Liver (tissue), 3 donors: ENCODE results near the gene KRTAP10-9.

Experiments used
- CTCF ChIP-seq: fragments of 150-350 bp; IDR thresholded peaks from 2 replicates; pipeline ENCODE4 v1.5.1; 2017; ENCODE audit warnings: improper control_type of control experiment, low read depth, low read length; ENCODE audit not compliant: missing input control
- FOXA2 ChIP-seq: IDR thresholded peaks from 2 replicates; pipeline ENCODE4 v1.6.1; 2016; ENCODE audit warnings: antibody characterized with exemption
- GABPA ChIP-seq, 2 donors: IDR thresholded peaks in 1 of 2; conservative IDR thresholded peaks in 1 of 2; 2 replicates each; pipeline ENCODE4 v1.6.1; 2016; ENCODE audit warnings: antibody characterized with exemption in 2 of 2, mild to moderate bottlenecking in 1 of 2, moderate library complexity in 1 of 2
- JUND ChIP-seq, 2 donors: IDR thresholded peaks; 2 replicates each; pipeline ENCODE4 v1.6.1; 2016; ENCODE audit warnings: antibody characterized with exemption in 2 of 2
- MAX ChIP-seq: IDR thresholded peaks from 2 replicates; pipeline ENCODE4 v1.6.1; 2016; ENCODE audit warnings: antibody characterized with exemption
- NR2F2 ChIP-seq: IDR thresholded peaks from 2 replicates; pipeline ENCODE4 v1.6.1; 2016; ENCODE audit warnings: antibody characterized with exemption
- RAD21 ChIP-seq, 2 donors: IDR thresholded peaks; 2 replicates each; pipeline ENCODE4 v1.6.1; 2016; ENCODE audit warnings: antibody characterized with exemption in 2 of 2, mild to moderate bottlenecking in 2 of 2
- REST ChIP-seq: IDR thresholded peaks from 2 replicates; pipeline ENCODE4 v1.6.1; 2016; ENCODE audit warnings: antibody characterized with exemption, mild to moderate bottlenecking
- SP1 ChIP-seq: IDR thresholded peaks from 2 replicates; pipeline ENCODE4 v1.6.1; 2018; ENCODE audit warnings: antibody characterized with exemption, mild to moderate bottlenecking
- TAF1 ChIP-seq: conservative IDR thresholded peaks from 2 replicates; pipeline ENCODE4 v1.6.1; 2016; ENCODE audit warnings: antibody characterized with exemption, mild to moderate bottlenecking
- YY1 ChIP-seq: IDR thresholded peaks from 2 replicates; pipeline ENCODE4 v1.6.1; 2016; ENCODE audit warnings: antibody characterized with exemption, mild to moderate bottlenecking
- ZBTB33 ChIP-seq: IDR thresholded peaks from 2 replicates; pipeline ENCODE4 v1.6.1; 2016; ENCODE audit warnings: antibody characterized with exemption
- donor health status: healthy.
- donor health status: healthy.

GRCh38 chr21:44640761-44641160 is 13.9 kb downstream of the KRTAP10-9 start:
- no peak for TF ChIP-seq GABPA (IDR thresholded peaks at IDR 0.05 in 1 of 2, conservative IDR thresholded peaks at IDR 0.05 in 1 of 2)
- TF ChIP-seq ZBTB33, result no peak
- no peak for TF ChIP-seq JUND (IDR thresholded peaks at IDR 0.05)
- no peak for TF ChIP-seq NR2F2
- no peak for TF ChIP-seq CTCF
- no peak for TF ChIP-seq MAX
- TF ChIP-seq RAD21 (IDR thresholded peaks at IDR 0.05), result no peak
- TF ChIP-seq SP1, result no peak
- no peak for TF ChIP-seq REST
- no peak for TF ChIP-seq YY1
- TF ChIP-seq TAF1, result no peak
- TF ChIP-seq FOXA2, result no peak
